GM10266 (cell line): ENCODE measurements around the gene PLCL1.
A peak's percentile ranks its signal among the peaks of the same experiment; 100 is the strongest.

Experiments used
- DNase-seq: peaks from one replicate; pipeline ENCODE4 v3.0.0; 2012; ENCODE audit errors: extremely low spot score
- CTCF ChIP-seq: IDR thresholded peaks from 2 replicates; pipeline ENCODE4 v1.5.1; 2012; ENCODE audit warnings: mild to moderate bottlenecking, low read depth; ENCODE audit not compliant: control insufficient read depth, insufficient read depth; ENCODE audit errors: missing control alignments

PLCL1 gene

GRCh38 chr2:198117406-198118041 lies 313.1 kb downstream of the PLCL1 start:
- no peak for DNase-seq
- TF ChIP-seq CTCF = no peak

DNA sequence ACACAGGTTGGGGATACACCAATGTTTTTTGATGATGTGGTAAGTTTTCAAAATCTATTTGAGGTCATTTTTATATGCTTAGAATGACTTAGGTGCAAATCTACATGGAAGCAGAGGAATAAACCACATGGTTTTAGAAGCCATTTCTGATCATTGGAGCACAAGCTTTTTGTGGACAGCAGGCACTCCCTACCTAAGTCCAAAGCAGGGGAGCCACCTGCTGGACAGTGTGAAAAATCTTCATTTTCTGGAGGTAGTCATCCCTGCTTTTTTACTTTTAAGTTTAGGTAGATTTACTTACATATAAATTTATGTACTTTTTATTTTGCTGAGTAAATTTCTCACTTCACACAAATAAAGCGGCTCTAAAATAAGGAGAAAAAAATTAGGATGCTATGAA lies 323.2 kb downstream of the PLCL1 start:
- peak; percentile 46 for DNase-seq
- TF ChIP-seq CTCF = peak; percentile 70

DNA sequence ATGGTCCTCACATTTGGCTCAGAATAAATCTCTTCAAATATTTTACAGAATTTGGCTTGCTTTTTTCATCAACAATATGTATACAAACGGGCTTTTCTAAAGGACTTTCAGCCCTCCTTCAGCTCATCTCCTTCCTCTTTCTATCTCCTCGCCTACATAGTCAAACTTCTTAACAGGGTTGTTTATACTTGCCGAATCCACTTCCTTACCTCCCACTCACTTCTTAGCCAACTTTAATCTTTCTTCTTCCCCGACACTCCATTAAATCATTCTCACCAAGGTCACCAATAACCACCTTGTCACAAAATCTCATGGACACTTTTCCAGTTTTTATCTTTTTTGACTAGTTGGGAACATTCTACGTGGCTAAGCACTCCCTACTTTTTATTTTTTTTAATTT lies 325.2 kb downstream of the PLCL1 start:
- no peak for DNase-seq
- TF ChIP-seq CTCF = no peak

GRCh38 chr2:198134293-198134955 lies 330.0 kb downstream of the PLCL1 start:
- TF ChIP-seq CTCF = no peak
- DNase-seq = no peak

DNA sequence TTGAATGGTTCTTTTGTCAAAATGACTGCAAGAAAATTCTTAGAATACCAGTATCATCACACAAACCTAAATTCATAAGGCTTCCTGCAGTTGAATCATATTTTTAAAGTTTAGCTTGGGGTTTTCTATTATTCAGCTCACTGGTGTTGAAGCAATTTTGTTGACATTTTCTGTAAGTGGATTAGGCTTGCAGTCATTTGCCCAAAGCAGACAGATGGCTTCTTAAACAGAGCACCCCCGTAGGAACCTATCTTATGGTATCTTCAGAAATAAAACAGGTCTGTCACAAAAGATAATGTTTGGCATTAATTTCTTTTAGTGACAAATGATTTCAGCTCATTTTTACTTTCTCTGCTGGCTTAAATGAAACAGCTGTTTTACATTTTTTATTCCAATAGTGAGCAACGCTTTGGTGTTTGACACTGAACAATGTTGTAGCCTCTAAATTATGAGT lies 331.1 kb downstream of the PLCL1 start:
- no peak for DNase-seq
- no peak for TF ChIP-seq CTCF

DNA sequence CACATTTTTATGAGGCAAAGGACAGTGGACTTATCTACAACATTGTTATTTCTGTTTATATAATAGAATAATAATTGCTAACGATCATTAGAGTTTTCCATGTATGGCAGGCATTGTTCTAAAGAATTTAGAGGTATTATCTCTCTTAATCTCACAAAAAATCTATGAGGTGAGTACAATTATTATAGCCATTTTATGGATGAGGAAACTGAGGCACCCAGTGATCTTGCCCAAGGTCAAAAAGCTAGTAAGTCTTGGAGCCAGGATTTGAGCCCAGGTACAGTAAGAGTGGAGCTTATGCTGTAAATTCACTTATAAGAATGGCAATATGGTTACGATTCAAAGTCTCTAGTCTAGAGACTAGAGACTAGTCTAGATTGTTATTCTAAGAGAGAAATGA lies 331.7 kb downstream of the PLCL1 start:
- no peak for TF ChIP-seq CTCF
- DNase-seq = no peak

DNA sequence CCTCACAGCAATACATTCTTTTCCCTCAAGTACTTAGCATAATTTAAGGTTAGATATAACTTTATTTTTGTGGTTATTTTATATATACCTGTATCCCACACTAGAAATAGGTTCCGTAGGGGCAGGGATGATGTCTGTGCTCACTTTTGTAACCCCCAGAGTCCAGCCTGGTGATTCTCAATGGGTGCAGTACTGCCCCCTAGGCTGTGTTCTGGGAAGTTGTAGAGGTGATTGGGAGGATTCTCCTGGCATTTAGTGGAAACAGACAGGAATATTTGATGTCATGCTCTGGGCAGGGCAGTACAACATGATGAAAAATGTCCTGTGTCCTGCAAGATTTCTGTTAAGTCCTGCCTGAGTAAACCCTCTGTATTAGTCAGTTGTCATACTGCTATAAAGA lies 333.3 kb downstream of the PLCL1 start:
- no peak for DNase-seq
- no peak for TF ChIP-seq CTCF
